ENCODE data around the gene NNMT.

Gene NNMT

DNA sequence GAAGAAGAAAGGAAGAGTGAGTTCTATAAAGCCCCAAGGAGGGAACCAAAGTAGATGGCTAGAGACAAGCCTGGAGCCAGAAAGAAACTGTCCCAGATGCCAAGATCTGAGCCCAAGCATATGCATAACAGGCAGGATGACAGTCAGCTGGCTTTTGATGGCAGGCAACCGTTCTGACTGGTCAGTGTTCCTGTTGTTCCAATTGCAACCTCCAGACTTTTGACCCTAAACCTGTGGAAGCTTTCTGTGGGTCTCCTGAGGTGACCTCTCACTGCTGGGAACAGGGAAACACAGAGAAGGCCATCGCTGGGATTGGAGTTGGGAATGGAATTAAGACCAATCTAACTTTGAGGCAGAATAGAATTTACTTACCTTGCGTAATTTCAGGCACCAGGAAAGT is 21.6 kb upstream of the NNMT start:
- TF ChIP-seq, protein P1, sequence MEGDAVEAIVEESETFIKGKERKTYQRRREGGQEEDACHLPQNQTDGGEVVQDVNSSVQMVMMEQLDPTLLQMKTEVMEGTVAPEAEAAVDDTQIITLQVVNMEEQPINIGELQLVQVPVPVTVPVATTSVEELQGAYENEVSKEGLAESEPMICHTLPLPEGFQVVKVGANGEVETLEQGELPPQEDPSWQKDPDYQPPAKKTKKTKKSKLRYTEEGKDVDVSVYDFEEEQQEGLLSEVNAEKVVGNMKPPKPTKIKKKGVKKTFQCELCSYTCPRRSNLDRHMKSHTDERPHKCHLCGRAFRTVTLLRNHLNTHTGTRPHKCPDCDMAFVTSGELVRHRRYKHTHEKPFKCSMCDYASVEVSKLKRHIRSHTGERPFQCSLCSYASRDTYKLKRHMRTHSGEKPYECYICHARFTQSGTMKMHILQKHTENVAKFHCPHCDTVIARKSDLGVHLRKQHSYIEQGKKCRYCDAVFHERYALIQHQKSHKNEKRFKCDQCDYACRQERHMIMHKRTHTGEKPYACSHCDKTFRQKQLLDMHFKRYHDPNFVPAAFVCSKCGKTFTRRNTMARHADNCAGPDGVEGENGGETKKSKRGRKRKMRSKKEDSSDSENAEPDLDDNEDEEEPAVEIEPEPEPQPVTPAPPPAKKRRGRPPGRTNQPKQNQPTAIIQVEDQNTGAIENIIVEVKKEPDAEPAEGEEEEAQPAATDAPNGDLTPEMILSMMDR (IDR thresholded peaks at IDR 0.05; ENCODE audit: low read depth, low read length, poor library complexity, severe bottlenecking) = no peak
- no peak for TF ChIP-seq EZH2phosphoT487 (IDR thresholded peaks at IDR 0.05; ENCODE audit: borderline replicate concordance, low read length)
- Histone ChIP-seq H4K20me1 (ENCODE audit: control insufficient read depth, insufficient read depth, low read depth, low read length) (no peaks in the 10 kb centered on the region), H3K27ac (ENCODE audit: low read depth, low read length) (no peak overlapping the region), H3K27me3 (ENCODE audit: control insufficient read depth, low read length) (peaks cover 14% of the 10 kb centered on the region; the same call in 1 of the 2 replicates), H3K9me3 (ENCODE audit: control insufficient read depth, insufficient read depth, low read length) (no peaks in the 10 kb centered on the region), H3K4me2 (ENCODE audit: low read length) (no peak overlapping the region), H3K36me3 (ENCODE audit: control insufficient read depth, low read length) (no peaks in the 10 kb centered on the region), H3F3A (ENCODE audit: control insufficient read depth, insufficient read depth) (no peaks in the 10 kb centered on the region), H3K9me2 (replicated peaks; ENCODE audit: control insufficient read depth, low read length) (no peaks in the 10 kb centered on the region), H3K4me3 (ENCODE audit: low read length) (no peak overlapping the region), H3K4me1 (ENCODE audit: control insufficient read depth, low read length) (no peaks in the 10 kb centered on the region), H3K79me2 (ENCODE audit: control insufficient read depth, low read length) (no peaks in the 10 kb centered on the region)

DNA sequence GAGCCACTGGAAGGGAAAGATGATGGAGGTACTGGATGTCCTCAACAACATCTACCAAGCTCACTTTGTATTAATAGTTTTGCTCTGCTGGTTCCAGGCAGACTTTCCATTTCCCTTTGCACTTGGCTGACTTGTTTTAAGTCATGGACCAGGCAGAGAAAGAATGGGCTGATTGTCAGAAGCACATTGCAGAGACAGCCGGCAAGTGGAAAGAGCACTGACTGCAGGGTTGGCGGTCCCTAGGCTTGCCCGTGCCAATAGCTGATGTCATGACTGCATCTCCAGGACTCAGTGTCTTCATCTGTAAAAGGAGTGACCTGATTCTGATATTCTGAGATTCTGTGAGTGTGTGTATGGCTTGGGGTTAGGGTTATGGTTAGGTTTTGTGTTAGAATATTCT is 20.9 kb upstream of the NNMT start:
- H3K4me1 ChIP-seq (ENCODE audit: control insufficient read depth, low read length) = no peaks in the 10 kb centered on the region
- no peak overlapping the region for H3K27ac ChIP-seq (ENCODE audit: low read depth, low read length)
- no peaks in the 10 kb centered on the region for H3K79me2 ChIP-seq (ENCODE audit: control insufficient read depth, low read length)
- TF ChIP-seq, protein P1 (IDR thresholded peaks at IDR 0.05; ENCODE audit: low read depth, low read length, poor library complexity, severe bottlenecking) = no peak
- no peak for TF ChIP-seq EZH2phosphoT487 (IDR thresholded peaks at IDR 0.05; ENCODE audit: borderline replicate concordance, low read length)
- H3K9me3 ChIP-seq (ENCODE audit: control insufficient read depth, insufficient read depth, low read length) = no peaks in the 10 kb centered on the region
- no peak overlapping the region for H3K4me2 ChIP-seq (ENCODE audit: low read length)
- no peaks in the 10 kb centered on the region for H3K9me2 ChIP-seq (replicated peaks; ENCODE audit: control insufficient read depth, low read length)
- H4K20me1 ChIP-seq (ENCODE audit: control insufficient read depth, insufficient read depth, low read depth, low read length) = no peaks in the 10 kb centered on the region
- H3F3A ChIP-seq (ENCODE audit: control insufficient read depth, insufficient read depth) = no peaks in the 10 kb centered on the region
- H3K4me3 ChIP-seq (ENCODE audit: low read length) = no peak overlapping the region
- H3K27me3 ChIP-seq (ENCODE audit: control insufficient read depth, low read length) = peaks cover 13% of the 10 kb centered on the region; the same call in 1 of the 2 replicates
- H3K36me3 ChIP-seq (ENCODE audit: control insufficient read depth, low read length) = no peaks in the 10 kb centered on the region

DNA sequence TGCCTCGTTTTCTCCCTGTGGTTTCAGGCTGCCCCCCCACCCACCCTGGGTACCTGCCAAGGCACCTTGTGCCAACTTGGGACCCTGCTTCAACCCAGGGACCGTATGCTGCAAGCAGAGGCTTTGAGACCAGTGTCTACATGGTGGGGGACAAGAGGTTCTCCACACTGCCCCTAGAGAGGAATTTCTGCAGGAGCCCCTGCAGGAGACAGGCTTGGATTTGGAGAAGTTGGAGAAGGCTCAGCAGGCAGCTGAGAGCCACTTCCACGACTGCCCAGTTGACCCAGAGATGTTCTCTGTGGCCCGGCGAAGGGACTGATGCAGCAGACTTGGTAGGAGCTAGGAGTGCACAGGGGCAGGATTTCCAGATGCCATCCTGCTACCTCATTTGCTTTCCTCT is 20.1 kb upstream of the NNMT start:
- no peaks in the 10 kb centered on the region for H3K36me3 ChIP-seq (ENCODE audit: control insufficient read depth, low read length)
- no peaks in the 10 kb centered on the region for H3F3A ChIP-seq (ENCODE audit: control insufficient read depth, insufficient read depth)
- H3K4me1 ChIP-seq (ENCODE audit: control insufficient read depth, low read length) = no peaks in the 10 kb centered on the region
- no peaks in the 10 kb centered on the region for H3K9me2 ChIP-seq (replicated peaks; ENCODE audit: control insufficient read depth, low read length)
- no peak overlapping the region for H3K4me3 ChIP-seq (ENCODE audit: low read length)
- TF ChIP-seq EZH2phosphoT487 (IDR thresholded peaks at IDR 0.05; ENCODE audit: borderline replicate concordance, low read length) = no peak
- TF ChIP-seq, protein P1 (IDR thresholded peaks at IDR 0.05; ENCODE audit: low read depth, low read length, poor library complexity, severe bottlenecking) = no peak
- no peaks in the 10 kb centered on the region for H4K20me1 ChIP-seq (ENCODE audit: control insufficient read depth, insufficient read depth, low read depth, low read length)
- H3K9me3 ChIP-seq (ENCODE audit: control insufficient read depth, insufficient read depth, low read length) = no peaks in the 10 kb centered on the region
- peaks cover 13% of the 10 kb centered on the region; the same call in 1 of the 2 replicates for H3K27me3 ChIP-seq (ENCODE audit: control insufficient read depth, low read length)
- H3K79me2 ChIP-seq (ENCODE audit: control insufficient read depth, low read length) = no peaks in the 10 kb centered on the region
- no peak overlapping the region for H3K27ac ChIP-seq (ENCODE audit: low read depth, low read length)
- no peak overlapping the region for H3K4me2 ChIP-seq (ENCODE audit: low read length)
